IPS DF 4.7 (cell line): Measurements from ENCODE around the gene EYA3.

Source experiments
- DNase-seq: peaks from one replicate; pipeline ENCODE4 v3.0.0-alpha.2; 2013; ENCODE audit warnings: low spot score; ENCODE audit errors: extremely low read depth

EYA3 gene

GRCh38 chr1:28112388-28113241 is 24.2 kb upstream of the EYA3 start:
- no peak for DNase-seq

GRCh38 chr1:28111157-28111556 is 22.7 kb upstream of the EYA3 start:
- no peak for DNase-seq

- no peak for DNase-seq
Measured at GRCh38 chr1:28110555-28110954, 22.1 kb upstream of the EYA3 start.

- DNase-seq: no peak
Measured at GRCh38 chr1:28109639-28110038, 21.2 kb upstream of the EYA3 start.

- no peak for DNase-seq
Measured at GRCh38 chr1:28108001-28108400, 19.6 kb upstream of the EYA3 start.

GRCh38 chr1:28104866-28105467 is 16.6 kb upstream of the EYA3 start:
- DNase-seq: peak; percentile 96

- no peak for DNase-seq
Measured at GRCh38 chr1:28102189-28102588, 13.8 kb upstream of the EYA3 start.

- DNase-seq: no peak
Measured at GRCh38 chr1:28099050-28099769, 10.8 kb upstream of the EYA3 start.

- DNase-seq: no peak
Measured at GRCh38 chr1:28097100-28097472, 8.7 kb upstream of the EYA3 start.

GRCh38 chr1:28096210-28097099 is 8.0 kb upstream of the EYA3 start:
- no peak for DNase-seq

GRCh38 chr1:28091043-28091781 is 2.8 kb upstream of the EYA3 start:
- no peak for DNase-seq

GRCh38 chr1:28087614-28088167 is 719 bp downstream of the EYA3 start:
- no peak for DNase-seq

- DNase-seq: no peak
Measured at GRCh38 chr1:28086651-28087050, 1.8 kb downstream of the EYA3 start.

GRCh38 chr1:28085129-28085528 is 3.3 kb downstream of the EYA3 start:
- no peak for DNase-seq

- no peak for DNase-seq
Measured at GRCh38 chr1:28083876-28084275, 4.5 kb downstream of the EYA3 start.

GRCh38 chr1:28078680-28079626 is 9.5 kb downstream of the EYA3 start:
- DNase-seq: no peak

- no peak for DNase-seq
Measured at GRCh38 chr1:28078262-28078661, 10.1 kb downstream of the EYA3 start.

GRCh38 chr1:28074892-28075511 is 13.4 kb downstream of the EYA3 start:
- DNase-seq: no peak

GRCh38 chr1:28073867-28074266 is 14.5 kb downstream of the EYA3 start:
- DNase-seq: no peak
